Panc1 (cell line): Measurements from ENCODE around the gene FAM110C.

ENCODE experiments used
- CTCF ChIP-seq: fragments of 450-650 bp; IDR thresholded peaks from 2 replicates; pipeline ENCODE4 v1.5.1; 2017; ENCODE audit warnings: mild to moderate bottlenecking
- POLR2AphosphoS5 ChIP-seq: IDR thresholded peaks from 2 replicates; pipeline ENCODE4 v1.6.1; 2012; ENCODE audit warnings: mild to moderate bottlenecking, low read depth, low read length, moderate library complexity
- SIN3A ChIP-seq: IDR thresholded peaks from 2 replicates; pipeline ENCODE4 v1.6.1; 2012; ENCODE audit warnings: low read depth, mild to moderate bottlenecking, low read length, moderate library complexity, borderline replicate concordance; ENCODE audit not compliant: insufficient read depth
- TCF7L2 ChIP-seq: IDR thresholded peaks from 2 replicates; pipeline ENCODE4 v1.6.1; 2011; ENCODE audit warnings: mild to moderate bottlenecking, low read depth, low read length, inconsistent platforms

- TF ChIP-seq CTCF: no peak
- TF ChIP-seq TCF7L2: no peak
- TF ChIP-seq POLR2AphosphoS5: no peak
- no peak for TF ChIP-seq SIN3A
Measured at GRCh38 chr2:65121-65520, 18.8 kb upstream of the FAM110C start.
